Measurements from ENCODE around the gene ARL10.

The ARL10 gene

DNA sequence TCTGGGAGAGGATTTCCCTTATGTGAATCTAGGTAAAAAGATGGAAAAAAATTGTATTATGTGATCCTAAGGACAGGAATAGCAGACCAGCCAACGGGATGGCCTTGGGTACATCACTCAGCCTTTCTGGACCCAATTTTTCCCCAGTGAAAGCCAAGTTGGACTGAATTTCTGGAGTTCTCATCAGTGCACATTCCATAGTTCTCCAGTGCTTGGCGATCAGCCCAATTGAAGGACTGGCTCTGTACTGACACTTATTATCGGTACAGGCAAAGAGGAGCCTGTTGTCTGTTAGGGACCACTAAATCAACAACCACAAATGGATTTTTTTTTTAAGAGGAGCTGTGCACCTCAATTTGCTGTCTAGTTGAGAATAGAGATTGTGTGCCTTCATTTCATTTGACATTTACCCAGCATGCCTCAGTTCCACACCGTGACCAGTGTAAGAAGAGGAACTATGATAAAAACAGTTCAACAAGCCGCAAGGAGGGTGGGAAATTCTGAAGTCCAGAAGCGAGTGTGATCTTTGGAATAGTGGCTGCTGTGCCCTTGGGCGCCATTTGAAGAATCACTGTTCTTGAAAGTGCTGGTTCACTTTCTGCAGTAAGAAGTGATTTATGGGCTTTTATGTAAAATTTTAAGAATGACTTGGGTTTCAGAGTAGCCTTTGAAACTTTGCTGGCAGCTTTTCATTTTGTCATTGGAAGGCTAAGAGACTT lies 8.0 kb downstream of the ARL10 start:
- CTCF ChIA-PET: interaction anchor here (0.7 kb wide), 1 partner anchor 645 kb away, joined by 3 read pairs; no protein-coding TSS in a partner anchor
- H3K27ac ChIP-seq (ENCODE audit: extremely low read depth, low read depth, low read length): no peak overlapping the region

DNA sequence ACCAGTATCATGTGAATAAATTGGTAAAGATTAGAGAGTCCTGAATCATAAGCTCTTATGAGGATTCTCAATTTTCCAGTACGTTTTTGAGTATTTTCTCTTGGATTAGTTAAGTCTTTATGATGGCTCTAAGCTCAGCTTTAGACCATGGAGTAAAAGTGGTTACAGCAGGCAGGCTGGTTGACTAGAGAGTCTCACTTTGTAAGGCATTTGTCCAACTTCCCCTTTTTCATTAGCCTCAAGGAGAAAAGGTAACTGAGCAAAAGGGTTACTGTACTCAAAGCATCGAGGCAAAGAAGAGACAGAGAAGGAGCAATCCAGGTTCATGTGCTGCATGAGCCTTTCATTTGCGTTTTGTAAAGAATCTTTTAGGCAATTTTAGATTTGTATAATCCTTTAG lies 14.6 kb downstream of the ARL10 start:
- CTCF ChIA-PET: interaction anchor here (0.7 kb wide), 1 partner anchor 14 kb away, joined by 3 read pairs; no protein-coding TSS in a partner anchor
- no peaks in the 10 kb centered on the region for H3K9me3 ChIP-seq (ENCODE audit: control insufficient read depth, insufficient read depth, low read depth, low read length)
- no peak overlapping the region for H3K4me3 ChIP-seq (ENCODE audit: low read depth, low read length)
- H3K4me1 ChIP-seq (ENCODE audit: control insufficient read depth, insufficient read depth, low read length): no peaks in the 10 kb centered on the region
- peaks cover 0 to 49% of the 10 kb centered on the region in 2 experiments; a peak in 2 of 3 replicates for H3K36me3 ChIP-seq (ENCODE audit: control insufficient read depth in 2 of 2, insufficient read depth in 1 of 2, low read length in 2 of 2)
- POLR2A ChIA-PET: no interaction called here
- no peak overlapping the region for H3K27ac ChIP-seq (ENCODE audit: extremely low read depth, low read depth, low read length)
- TF ChIP-seq ZNF561 (tag by site-specific recombination; IDR thresholded peaks at IDR 0.05; ENCODE audit: borderline replicate concordance): no peak
- no peak for TF ChIP-seq ZNF157 (tag by site-specific recombination; IDR thresholded peaks at IDR 0.05)
- TF ChIP-seq ZNF626 (tag by site-specific recombination; IDR thresholded peaks at IDR 0.05): no peak
- TF ChIP-seq, protein P1, sequence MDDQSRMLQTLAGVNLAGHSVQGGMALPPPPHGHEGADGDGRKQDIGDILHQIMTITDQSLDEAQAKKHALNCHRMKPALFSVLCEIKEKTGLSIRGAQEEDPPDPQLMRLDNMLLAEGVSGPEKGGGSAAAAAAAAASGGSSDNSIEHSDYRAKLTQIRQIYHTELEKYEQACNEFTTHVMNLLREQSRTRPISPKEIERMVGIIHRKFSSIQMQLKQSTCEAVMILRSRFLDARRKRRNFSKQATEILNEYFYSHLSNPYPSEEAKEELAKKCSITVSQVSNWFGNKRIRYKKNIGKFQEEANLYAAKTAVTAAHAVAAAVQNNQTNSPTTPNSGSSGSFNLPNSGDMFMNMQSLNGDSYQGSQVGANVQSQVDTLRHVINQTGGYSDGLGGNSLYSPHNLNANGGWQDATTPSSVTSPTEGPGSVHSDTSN (CRISPR knock-in tag; IDR thresholded peaks at IDR 0.05): no peak
- no peak for TF ChIP-seq ZNF311 (tag by site-specific recombination; IDR thresholded peaks at IDR 0.05; ENCODE audit: borderline replicate concordance)
- TF ChIP-seq, protein P2, sequence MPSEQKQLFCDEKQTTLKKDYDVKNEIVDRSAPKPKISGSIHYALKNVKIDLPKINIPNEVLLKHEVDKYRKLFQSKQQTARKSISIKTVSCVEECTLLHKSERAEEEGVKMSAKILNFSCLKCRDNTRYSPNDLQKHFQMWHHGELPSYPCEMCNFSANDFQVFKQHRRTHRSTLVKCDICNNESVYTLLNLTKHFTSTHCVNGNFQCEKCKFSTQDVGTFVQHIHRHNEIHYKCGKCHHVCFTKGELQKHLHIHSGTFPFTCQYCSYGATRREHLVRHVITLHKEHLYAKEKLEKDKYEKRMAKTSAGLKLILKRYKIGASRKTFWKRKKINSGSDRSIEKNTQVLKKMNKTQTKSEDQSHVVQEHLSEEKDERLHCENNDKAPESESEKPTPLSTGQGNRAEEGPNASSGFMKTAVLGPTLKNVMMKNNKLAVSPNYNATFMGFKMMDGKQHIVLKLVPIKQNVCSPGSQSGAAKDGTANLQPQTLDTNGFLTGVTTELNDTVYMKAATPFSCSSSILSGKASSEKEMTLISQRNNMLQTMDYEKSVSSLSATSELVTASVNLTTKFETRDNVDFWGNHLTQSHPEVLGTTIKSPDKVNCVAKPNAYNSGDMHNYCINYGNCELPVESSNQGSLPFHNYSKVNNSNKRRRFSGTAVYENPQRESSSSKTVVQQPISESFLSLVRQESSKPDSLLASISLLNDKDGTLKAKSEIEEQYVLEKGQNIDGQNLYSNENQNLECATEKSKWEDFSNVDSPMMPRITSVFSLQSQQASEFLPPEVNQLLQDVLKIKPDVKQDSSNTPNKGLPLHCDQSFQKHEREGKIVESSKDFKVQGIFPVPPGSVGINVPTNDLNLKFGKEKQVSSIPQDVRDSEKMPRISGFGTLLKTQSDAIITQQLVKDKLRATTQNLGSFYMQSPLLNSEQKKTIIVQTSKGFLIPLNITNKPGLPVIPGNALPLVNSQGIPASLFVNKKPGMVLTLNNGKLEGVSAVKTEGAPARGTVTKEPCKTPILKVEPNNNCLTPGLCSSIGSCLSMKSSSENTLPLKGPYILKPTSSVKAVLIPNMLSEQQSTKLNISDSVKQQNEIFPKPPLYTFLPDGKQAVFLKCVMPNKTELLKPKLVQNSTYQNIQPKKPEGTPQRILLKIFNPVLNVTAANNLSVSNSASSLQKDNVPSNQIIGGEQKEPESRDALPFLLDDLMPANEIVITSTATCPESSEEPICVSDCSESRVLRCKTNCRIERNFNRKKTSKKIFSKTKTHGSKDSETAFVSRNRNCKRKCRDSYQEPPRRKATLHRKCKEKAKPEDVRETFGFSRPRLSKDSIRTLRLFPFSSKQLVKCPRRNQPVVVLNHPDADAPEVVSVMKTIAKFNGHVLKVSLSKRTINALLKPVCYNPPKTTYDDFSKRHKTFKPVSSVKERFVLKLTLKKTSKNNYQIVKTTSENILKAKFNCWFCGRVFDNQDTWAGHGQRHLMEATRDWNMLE (tag by site-specific recombination; conservative IDR thresholded peaks at IDR 0.05; ENCODE audit: low read depth): no peak
- TF ChIP-seq ZNF202 (tag by site-specific recombination; IDR thresholded peaks at IDR 0.05; ENCODE audit: borderline replicate concordance): no peak
- no peak for TF ChIP-seq ZNF677 (tag by site-specific recombination; IDR thresholded peaks at IDR 0.05)
- TF ChIP-seq ZNF175 (tag by site-specific recombination; IDR thresholded peaks at IDR 0.05): no peak

More for the DNA sequence above, 8.0 kb downstream of the ARL10 start:
- Histone ChIP-seq H3K4me3 (ENCODE audit: low read depth, low read length) (no peak overlapping the region), H3K9me3 (ENCODE audit: control insufficient read depth, insufficient read depth, low read depth, low read length) (no peaks in the 10 kb centered on the region), H3K4me1 (ENCODE audit: control insufficient read depth, insufficient read depth, low read length) (no peaks in the 10 kb centered on the region), H3K36me3 (ENCODE audit: control insufficient read depth in 2 of 2, insufficient read depth in 1 of 2, low read length in 2 of 2) (peaks cover 7 to 63% of the 10 kb centered on the region in 2 experiments; a peak in 2 of 3 replicates)
- no peak for TF ChIP-seq ZNF747 (tag by site-specific recombination; IDR thresholded peaks at IDR 0.05)
- TF ChIP-seq PRDM1 (tag by site-specific recombination; IDR thresholded peaks at IDR 0.05): no peak
- TF ChIP-seq TRIM28 (IDR thresholded peaks at IDR 0.05; ENCODE audit: borderline replicate concordance, low read length): no peak
- TF ChIP-seq, protein P3, sequence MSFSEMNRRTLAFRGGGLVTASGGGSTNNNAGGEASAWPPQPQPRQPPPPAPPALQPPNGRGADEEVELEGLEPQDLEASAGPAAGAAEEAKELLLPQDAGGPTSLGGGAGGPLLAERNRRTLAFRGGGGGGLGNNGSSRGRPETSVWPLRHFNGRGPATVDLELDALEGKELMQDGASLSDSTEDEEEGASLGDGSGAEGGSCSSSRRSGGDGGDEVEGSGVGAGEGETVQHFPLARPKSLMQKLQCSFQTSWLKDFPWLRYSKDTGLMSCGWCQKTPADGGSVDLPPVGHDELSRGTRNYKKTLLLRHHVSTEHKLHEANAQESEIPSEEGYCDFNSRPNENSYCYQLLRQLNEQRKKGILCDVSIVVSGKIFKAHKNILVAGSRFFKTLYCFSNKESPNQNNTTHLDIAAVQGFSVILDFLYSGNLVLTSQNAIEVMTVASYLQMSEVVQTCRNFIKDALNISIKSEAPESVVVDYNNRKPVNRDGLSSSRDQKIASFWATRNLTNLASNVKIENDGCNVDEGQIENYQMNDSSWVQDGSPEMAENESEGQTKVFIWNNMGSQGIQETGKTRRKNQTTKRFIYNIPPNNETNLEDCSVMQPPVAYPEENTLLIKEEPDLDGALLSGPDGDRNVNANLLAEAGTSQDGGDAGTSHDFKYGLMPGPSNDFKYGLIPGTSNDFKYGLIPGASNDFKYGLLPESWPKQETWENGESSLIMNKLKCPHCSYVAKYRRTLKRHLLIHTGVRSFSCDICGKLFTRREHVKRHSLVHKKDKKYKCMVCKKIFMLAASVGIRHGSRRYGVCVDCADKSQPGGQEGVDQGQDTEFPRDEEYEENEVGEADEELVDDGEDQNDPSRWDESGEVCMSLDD (tag by site-specific recombination; IDR thresholded peaks at IDR 0.05): no peak
- no peak for TF ChIP-seq ZNF596 (tag by site-specific recombination; IDR thresholded peaks at IDR 0.05)
- TF ChIP-seq ZNF292 (tag by site-specific recombination; IDR thresholded peaks at IDR 0.05; ENCODE audit: borderline replicate concordance, low read depth): no peak
- no peak for TF ChIP-seq RBAK (tag by site-specific recombination; IDR thresholded peaks at IDR 0.05)
- TF ChIP-seq MEIS1 (CRISPR knock-in tag; IDR thresholded peaks at IDR 0.05; ENCODE audit: borderline replicate concordance): no peak
- TF ChIP-seq, protein P4, sequence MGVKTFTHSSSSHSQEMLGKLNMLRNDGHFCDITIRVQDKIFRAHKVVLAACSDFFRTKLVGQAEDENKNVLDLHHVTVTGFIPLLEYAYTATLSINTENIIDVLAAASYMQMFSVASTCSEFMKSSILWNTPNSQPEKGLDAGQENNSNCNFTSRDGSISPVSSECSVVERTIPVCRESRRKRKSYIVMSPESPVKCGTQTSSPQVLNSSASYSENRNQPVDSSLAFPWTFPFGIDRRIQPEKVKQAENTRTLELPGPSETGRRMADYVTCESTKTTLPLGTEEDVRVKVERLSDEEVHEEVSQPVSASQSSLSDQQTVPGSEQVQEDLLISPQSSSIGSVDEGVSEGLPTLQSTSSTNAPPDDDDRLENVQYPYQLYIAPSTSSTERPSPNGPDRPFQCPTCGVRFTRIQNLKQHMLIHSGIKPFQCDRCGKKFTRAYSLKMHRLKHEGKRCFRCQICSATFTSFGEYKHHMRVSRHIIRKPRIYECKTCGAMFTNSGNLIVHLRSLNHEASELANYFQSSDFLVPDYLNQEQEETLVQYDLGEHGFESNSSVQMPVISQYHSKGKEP (tag by site-specific recombination; IDR thresholded peaks at IDR 0.05): no peak
- TF ChIP-seq ZNF610 (tag by site-specific recombination; IDR thresholded peaks at IDR 0.05; ENCODE audit: borderline replicate concordance): no peak
- no peak for TF ChIP-seq ZNF416 (tag by site-specific recombination; IDR thresholded peaks at IDR 0.05)
- TF ChIP-seq ZNF223 (tag by site-specific recombination; IDR thresholded peaks at IDR 0.05): no peak
- TF ChIP-seq, protein P5, sequence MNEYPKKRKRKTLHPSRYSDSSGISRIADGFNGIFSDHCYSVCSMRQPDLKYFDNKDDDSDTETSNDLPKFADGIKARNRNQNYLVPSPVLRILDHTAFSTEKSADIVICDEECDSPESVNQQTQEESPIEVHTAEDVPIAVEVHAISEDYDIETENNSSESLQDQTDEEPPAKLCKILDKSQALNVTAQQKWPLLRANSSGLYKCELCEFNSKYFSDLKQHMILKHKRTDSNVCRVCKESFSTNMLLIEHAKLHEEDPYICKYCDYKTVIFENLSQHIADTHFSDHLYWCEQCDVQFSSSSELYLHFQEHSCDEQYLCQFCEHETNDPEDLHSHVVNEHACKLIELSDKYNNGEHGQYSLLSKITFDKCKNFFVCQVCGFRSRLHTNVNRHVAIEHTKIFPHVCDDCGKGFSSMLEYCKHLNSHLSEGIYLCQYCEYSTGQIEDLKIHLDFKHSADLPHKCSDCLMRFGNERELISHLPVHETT (tag by site-specific recombination; IDR thresholded peaks at IDR 0.05): no peak
- TF ChIP-seq, protein P6, sequence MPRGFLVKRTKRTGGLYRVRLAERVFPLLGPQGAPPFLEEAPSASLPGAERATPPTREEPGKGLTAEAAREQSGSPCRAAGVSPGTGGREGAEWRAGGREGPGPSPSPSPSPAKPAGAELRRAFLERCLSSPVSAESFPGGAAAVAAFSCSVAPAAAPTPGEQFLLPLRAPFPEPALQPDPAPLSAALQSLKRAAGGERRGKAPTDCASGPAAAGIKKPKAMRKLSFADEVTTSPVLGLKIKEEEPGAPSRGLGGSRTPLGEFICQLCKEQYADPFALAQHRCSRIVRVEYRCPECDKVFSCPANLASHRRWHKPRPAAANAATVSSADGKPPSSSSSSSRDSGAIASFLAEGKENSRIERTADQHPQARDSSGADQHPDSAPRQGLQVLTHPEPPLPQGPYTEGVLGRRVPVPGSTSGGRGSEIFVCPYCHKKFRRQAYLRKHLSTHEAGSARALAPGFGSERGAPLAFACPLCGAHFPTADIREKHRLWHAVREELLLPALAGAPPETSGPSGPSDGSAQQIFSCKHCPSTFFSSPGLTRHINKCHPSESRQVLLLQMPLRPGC (tag by site-specific recombination; IDR thresholded peaks at IDR 0.05): no peak
- POLR2A ChIA-PET: interaction anchor here (0.8 to 0.9 kb wide), 2 partner anchors 9 to 11 kb away, joined by 3 read pairs; no protein-coding TSS in a partner anchor

Data from HEK293 (cell line).